GM23338 (cell line): Measurements from ENCODE around the gene GLI3. TPM values are rescaled to one million over a fixed set of nuclear protein-coding genes. Genes with fewer than 3 reads are reported as not detected.

Experiments
- ATAC-seq: fragments of 200-7000 bp; cut with Tn5 transposase; 3 replicates; pipeline ENCODE4 v1.9.1; 2020
- DNase-seq: peaks from one replicate; pipeline ENCODE4 v3.0.0-alpha.2; 2015; ENCODE audit warnings: low spot score
- H2AFZ ChIP-seq: fragments of 200-600 bp; sonication (generic); 2 replicates; pipeline ENCODE4 v1.8.0; 2016; ENCODE audit warnings: antibody characterized with exemption, mild to moderate bottlenecking, moderate library complexity
- H3F3A ChIP-seq: fragments of 200-600 bp; sonication (generic); replicated peaks from 2 replicates; pipeline ENCODE4 v1.8.0; 2017; ENCODE audit warnings: antibody characterized with exemption, mixed run types, low read depth
- H3K27ac ChIP-seq: fragments of 200-600 bp; sonication (generic); 2 replicates; pipeline ENCODE4 v1.6.1; 2016; ENCODE audit warnings: low read depth
- H3K27me3 ChIP-seq: fragments of 200-600 bp; sonication (generic); 2 replicates; pipeline ENCODE4 v1.8.0; 2016; ENCODE audit warnings: mild to moderate bottlenecking, mixed run types, moderate library complexity; ENCODE audit not compliant: insufficient read depth
- H3K36me3 ChIP-seq: fragments of 200-600 bp; sonication (generic); 2 replicates; pipeline ENCODE4 v1.8.0; 2016; ENCODE audit warnings: mild to moderate bottlenecking; ENCODE audit not compliant: insufficient read depth
- H3K4me1 ChIP-seq: fragments of 200-600 bp; sonication (generic); 2 replicates; pipeline ENCODE4 v1.8.0; 2016; ENCODE audit warnings: mild to moderate bottlenecking, moderate library complexity; ENCODE audit not compliant: insufficient read depth
- H3K4me2 ChIP-seq: fragments of 200-600 bp; sonication (generic); 2 replicates; pipeline ENCODE4 v1.7.1; 2017; ENCODE audit warnings: mixed run types
- H3K4me3 ChIP-seq: fragments of 200-600 bp; sonication (generic); 2 replicates; pipeline ENCODE4 v1.6.1; 2016; ENCODE audit warnings: mixed run types
- H3K79me2 ChIP-seq: fragments of 200-600 bp; sonication (generic); replicated peaks from 2 replicates; pipeline ENCODE4 v1.8.0; 2017; ENCODE audit warnings: mild to moderate bottlenecking; ENCODE audit not compliant: insufficient read depth
- H3K9me2 ChIP-seq: fragments of 200-600 bp; sonication (generic); 2 replicates; pipeline ENCODE4 v1.8.0; 2017; ENCODE audit not compliant: insufficient read depth
- H4K20me1 ChIP-seq: fragments of 200-600 bp; sonication (generic); replicated peaks from 2 replicates; pipeline ENCODE4 v1.8.0; 2017; ENCODE audit warnings: mild to moderate bottlenecking; ENCODE audit not compliant: insufficient read depth
- H3K27ac Mint-ChIP-seq: 2 replicates; pipeline ENCODE4 v1.8.0; 2020; ENCODE audit warnings: inconsistent platforms, mild to moderate bottlenecking, moderate library complexity, mixed read lengths
- H3K27me3 Mint-ChIP-seq: 3 replicates; pipeline ENCODE4 v1.8.0; 2022; ENCODE audit warnings: low read depth, mild to moderate bottlenecking, moderate library complexity, mixed read lengths, inconsistent platforms; ENCODE audit not compliant: insufficient read depth, poor library complexity
- H3K36me3 Mint-ChIP-seq: 3 replicates; pipeline ENCODE4 v1.8.0; 2021; ENCODE audit warnings: low read depth, mild to moderate bottlenecking, inconsistent platforms, moderate library complexity, mixed read lengths
- H3K4me1 Mint-ChIP-seq: 3 replicates; pipeline ENCODE4 v1.8.0; 2020; ENCODE audit warnings: mild to moderate bottlenecking, inconsistent platforms, mixed read lengths
- H3K4me3 Mint-ChIP-seq: 3 replicates; pipeline ENCODE4 v1.8.0; 2021; ENCODE audit warnings: moderate library complexity, mild to moderate bottlenecking, inconsistent platforms, mixed read lengths
- H3K9me3 Mint-ChIP-seq: 3 replicates; pipeline ENCODE4 v1.8.0; 2020; ENCODE audit warnings: moderate library complexity, mild to moderate bottlenecking, inconsistent platforms, mixed read lengths
- EZH2 ChIP-seq: fragments of 200-600 bp; sonication (generic); IDR thresholded peaks from one replicate; pipeline ENCODE4 v1.8.0; 2017; ENCODE audit warnings: antibody characterized with exemption, mild to moderate bottlenecking, low read depth; ENCODE audit not compliant: unreplicated experiment
- POLR2AphosphoS5 ChIP-seq: IDR thresholded peaks from 2 replicates; pipeline ENCODE4 v1.6.1; 2016; ENCODE audit warnings: antibody characterized with exemption, low read depth
- STAT1 ChIP-seq: IDR thresholded peaks from one replicate; pipeline ENCODE4 v1.6.1; 2016; ENCODE audit warnings: antibody characterized with exemption; ENCODE audit not compliant: unreplicated experiment
- ZNF462 ChIP-seq: fragments of 250-450 bp; sonication (Bioruptor Pico); IDR thresholded peaks from 2 replicates; pipeline ENCODE4 v1.5.0; 2020; ENCODE audit warnings: mild to moderate bottlenecking, moderate library complexity
- polyA plus RNA-seq: library from polyadenylated mRNA; unstranded; fragments of >200 nt; fragmentation: Nextera tagmentation; extraction: Ambion mirVana; gene quantifications from 2 replicates; pipeline ENCODE4 v1.2.1, GENCODE V29; 2016
- total RNA-seq: library from RNA; depleted of rRNA; stranded (reverse); fragments of >200 nt; shearing (Covaris generic); gene quantifications from 2 replicates; pipeline ENCODE4 v1.2.3, GENCODE V29; 2014
- TF ChIP-seq, protein P1 (sequence below): IDR thresholded peaks from one replicate; pipeline ENCODE4 v1.6.1; 2018; ENCODE audit warnings: antibody characterized with exemption; ENCODE audit not compliant: unreplicated experiment

The GLI3 gene
- total and polyA plus RNA-seq, 2 experiments from 2014 or later = 16.1 to 17.9 TPM

DNA sequence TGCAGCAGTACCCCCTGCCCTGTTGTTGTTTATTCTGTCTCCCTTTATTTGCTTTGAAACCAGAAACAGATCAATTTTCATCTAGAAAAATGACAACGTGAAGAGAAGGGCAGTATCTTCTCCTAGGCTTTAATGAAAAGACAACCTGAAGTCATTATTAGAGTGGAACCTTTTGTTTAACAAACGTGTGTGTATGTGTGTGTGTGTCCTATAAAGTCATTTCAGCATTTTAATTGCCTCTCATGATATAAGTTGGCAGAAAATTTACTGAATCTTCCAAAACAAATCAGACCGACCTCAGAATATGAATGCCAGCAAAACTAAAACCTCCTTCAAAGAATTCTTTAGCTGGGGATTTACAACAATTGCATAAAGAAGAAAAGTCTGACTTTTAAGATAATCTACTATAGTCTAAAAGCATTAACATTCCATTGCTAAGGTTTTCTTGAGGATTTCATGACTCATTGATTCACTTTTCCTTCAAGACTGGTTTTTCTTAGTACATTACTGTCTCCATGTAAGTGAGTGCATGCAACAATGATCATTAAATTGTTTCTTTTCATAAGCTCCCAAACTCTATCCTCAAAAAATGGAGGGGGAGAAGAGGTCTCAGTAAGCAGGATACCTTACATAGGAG lies 3.2 kb downstream of the GLI3 start:
- Histone ChIP-seq H3K79me2 (peaks cover 60% of the 10 kb centered on the region), H3K4me2 (peak overlapping the region; percentile 88), H3K36me3 (no peaks in the 10 kb centered on the region), H3K27me3 (peaks cover 13% of the 10 kb centered on the region), H3K9me2 (no peaks in the 10 kb centered on the region), H3F3A (peaks cover 4% of the 10 kb centered on the region; the same call in 1 of the 2 replicates), H3K4me1 (peaks cover 72% of the 10 kb centered on the region), H2AFZ (no peak overlapping the region), H3K4me3 (no peak overlapping the region; the same call in 1 of the 2 replicates), H4K20me1 (no peaks in the 10 kb centered on the region), H3K27ac (no peak overlapping the region)
- Mint-ChIP-seq H3K4me1 (peaks cover 74% of the 10 kb centered on the region), H3K36me3 (peaks cover 2% of the 10 kb centered on the region; the same call in 2 of the 3 replicates), H3K27ac (no peak overlapping the region), H3K4me3 (peak overlapping the region; percentile 34; the same call in 2 of the 3 replicates), H3K9me3 (no peaks in the 10 kb centered on the region; the same call in 2 of the 3 replicates), H3K27me3 (peaks cover 21% of the 10 kb centered on the region)
- TF ChIP-seq EZH2 (no peak), ZNF462 (no peak), POLR2AphosphoS5 (no peak), STAT1 (no peak)
- TF ChIP-seq, protein P1, sequence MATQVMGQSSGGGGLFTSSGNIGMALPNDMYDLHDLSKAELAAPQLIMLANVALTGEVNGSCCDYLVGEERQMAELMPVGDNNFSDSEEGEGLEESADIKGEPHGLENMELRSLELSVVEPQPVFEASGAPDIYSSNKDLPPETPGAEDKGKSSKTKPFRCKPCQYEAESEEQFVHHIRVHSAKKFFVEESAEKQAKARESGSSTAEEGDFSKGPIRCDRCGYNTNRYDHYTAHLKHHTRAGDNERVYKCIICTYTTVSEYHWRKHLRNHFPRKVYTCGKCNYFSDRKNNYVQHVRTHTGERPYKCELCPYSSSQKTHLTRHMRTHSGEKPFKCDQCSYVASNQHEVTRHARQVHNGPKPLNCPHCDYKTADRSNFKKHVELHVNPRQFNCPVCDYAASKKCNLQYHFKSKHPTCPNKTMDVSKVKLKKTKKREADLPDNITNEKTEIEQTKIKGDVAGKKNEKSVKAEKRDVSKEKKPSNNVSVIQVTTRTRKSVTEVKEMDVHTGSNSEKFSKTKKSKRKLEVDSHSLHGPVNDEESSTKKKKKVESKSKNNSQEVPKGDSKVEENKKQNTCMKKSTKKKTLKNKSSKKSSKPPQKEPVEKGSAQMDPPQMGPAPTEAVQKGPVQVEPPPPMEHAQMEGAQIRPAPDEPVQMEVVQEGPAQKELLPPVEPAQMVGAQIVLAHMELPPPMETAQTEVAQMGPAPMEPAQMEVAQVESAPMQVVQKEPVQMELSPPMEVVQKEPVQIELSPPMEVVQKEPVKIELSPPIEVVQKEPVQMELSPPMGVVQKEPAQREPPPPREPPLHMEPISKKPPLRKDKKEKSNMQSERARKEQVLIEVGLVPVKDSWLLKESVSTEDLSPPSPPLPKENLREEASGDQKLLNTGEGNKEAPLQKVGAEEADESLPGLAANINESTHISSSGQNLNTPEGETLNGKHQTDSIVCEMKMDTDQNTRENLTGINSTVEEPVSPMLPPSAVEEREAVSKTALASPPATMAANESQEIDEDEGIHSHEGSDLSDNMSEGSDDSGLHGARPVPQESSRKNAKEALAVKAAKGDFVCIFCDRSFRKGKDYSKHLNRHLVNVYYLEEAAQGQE = no peak
- ATAC-seq = no peak
- DNase-seq = no peak
